HEK293 (cell line): Measurements from ENCODE around the gene CCNYL1.
"Not testable (repeated sequence)": the region's sequence is repeated elsewhere in the genome, so short reads cannot be mapped to it uniquely, and the experiment has no call there.

ENCODE experiments used
- SP3 ChIP-seq: fragments of 450-650 bp; formaldehyde crosslinking; IDR thresholded peaks from 2 replicates; pipeline ENCODE4 v1.5.1; 2016; ENCODE audit warnings: missing biosample characterization, missing genetic modification characterization
- TCF7L2 ChIP-seq: IDR thresholded peaks from 2 replicates; pipeline ENCODE4 v1.6.1; 2011; ENCODE audit warnings: low read depth, mild to moderate bottlenecking, inconsistent platforms, low read length, moderate library complexity, borderline replicate concordance
- ZNF239 ChIP-seq: fragments of 450-650 bp; formaldehyde crosslinking; IDR thresholded peaks from 2 replicates; pipeline ENCODE4 v1.5.1; 2016; ENCODE audit warnings: missing biosample characterization, missing genetic modification characterization
- ZNF302 ChIP-seq: fragments of 450-650 bp; formaldehyde crosslinking; IDR thresholded peaks from 2 replicates; pipeline ENCODE4 v1.5.1; 2016; ENCODE audit warnings: missing biosample characterization, missing genetic modification characterization, low read depth
- ZNF629 ChIP-seq: fragments of 450-650 bp; formaldehyde crosslinking; IDR thresholded peaks from 2 replicates; pipeline ENCODE4 v1.5.1; 2017; ENCODE audit warnings: missing biosample characterization, missing genetic modification characterization
- ZNF664 ChIP-seq: fragments of 450-650 bp; formaldehyde crosslinking; IDR thresholded peaks from 2 replicates; pipeline ENCODE4 v1.5.1; 2016; ENCODE audit warnings: missing biosample characterization, missing genetic modification characterization
- TF ChIP-seq, protein P1 (sequence below): fragments of 450-650 bp; formaldehyde crosslinking; IDR thresholded peaks from 2 replicates; pipeline ENCODE4 v1.5.1; 2016; ENCODE audit warnings: missing biosample characterization, missing genetic modification characterization
- TF ChIP-seq, protein P2 (sequence below): fragments of 450-650 bp; formaldehyde crosslinking; IDR thresholded peaks from 2 replicates; pipeline ENCODE4 v1.5.1; 2016; ENCODE audit warnings: missing biosample characterization, missing genetic modification characterization
- TF ChIP-seq, protein P3 (sequence below): fragments of 450-650 bp; formaldehyde crosslinking; IDR thresholded peaks from 2 replicates; pipeline ENCODE4 v1.5.1; 2016; ENCODE audit warnings: missing biosample characterization, missing genetic modification characterization
- TF ChIP-seq, protein P4 (sequence below): sonication (generic); formaldehyde crosslinking; IDR thresholded peaks from 2 replicates; pipeline ENCODE4 v1.8.1; 2022; ENCODE audit warnings: mild to moderate bottlenecking, moderate library complexity, missing genetic modification reagents

DNA sequence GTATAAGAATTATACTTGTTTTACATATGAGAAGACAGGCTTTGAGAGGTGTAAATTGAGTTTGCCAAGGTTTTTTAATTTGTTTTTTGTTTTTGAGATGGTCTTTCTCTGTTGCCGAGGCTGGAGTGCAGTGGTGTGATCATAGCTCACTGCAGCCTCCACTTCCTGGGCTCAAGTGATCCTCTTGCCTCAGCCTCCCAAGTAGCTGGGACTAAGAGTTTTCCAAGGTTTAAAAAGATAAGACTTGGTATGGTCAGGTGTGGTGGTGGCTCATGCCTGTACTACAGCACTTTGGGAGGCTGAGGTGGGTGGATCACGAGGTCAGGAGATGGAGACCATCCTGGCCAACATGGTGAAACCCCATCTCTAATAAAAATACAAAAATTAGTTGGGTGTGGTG lies 8.2 kb downstream of the CCNYL1 start:
- TF ChIP-seq ZNF629 (tag by site-specific recombination); ZNF239; TCF7L2; ZNF302 (tag by site-specific recombination); SP3; ZNF664 (tag by site-specific recombination): not testable (repeated sequence)
- TF ChIP-seq, protein P1, sequence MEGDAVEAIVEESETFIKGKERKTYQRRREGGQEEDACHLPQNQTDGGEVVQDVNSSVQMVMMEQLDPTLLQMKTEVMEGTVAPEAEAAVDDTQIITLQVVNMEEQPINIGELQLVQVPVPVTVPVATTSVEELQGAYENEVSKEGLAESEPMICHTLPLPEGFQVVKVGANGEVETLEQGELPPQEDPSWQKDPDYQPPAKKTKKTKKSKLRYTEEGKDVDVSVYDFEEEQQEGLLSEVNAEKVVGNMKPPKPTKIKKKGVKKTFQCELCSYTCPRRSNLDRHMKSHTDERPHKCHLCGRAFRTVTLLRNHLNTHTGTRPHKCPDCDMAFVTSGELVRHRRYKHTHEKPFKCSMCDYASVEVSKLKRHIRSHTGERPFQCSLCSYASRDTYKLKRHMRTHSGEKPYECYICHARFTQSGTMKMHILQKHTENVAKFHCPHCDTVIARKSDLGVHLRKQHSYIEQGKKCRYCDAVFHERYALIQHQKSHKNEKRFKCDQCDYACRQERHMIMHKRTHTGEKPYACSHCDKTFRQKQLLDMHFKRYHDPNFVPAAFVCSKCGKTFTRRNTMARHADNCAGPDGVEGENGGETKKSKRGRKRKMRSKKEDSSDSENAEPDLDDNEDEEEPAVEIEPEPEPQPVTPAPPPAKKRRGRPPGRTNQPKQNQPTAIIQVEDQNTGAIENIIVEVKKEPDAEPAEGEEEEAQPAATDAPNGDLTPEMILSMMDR (tag by site-specific recombination) = not testable (repeated sequence)
- TF ChIP-seq, protein P2, sequence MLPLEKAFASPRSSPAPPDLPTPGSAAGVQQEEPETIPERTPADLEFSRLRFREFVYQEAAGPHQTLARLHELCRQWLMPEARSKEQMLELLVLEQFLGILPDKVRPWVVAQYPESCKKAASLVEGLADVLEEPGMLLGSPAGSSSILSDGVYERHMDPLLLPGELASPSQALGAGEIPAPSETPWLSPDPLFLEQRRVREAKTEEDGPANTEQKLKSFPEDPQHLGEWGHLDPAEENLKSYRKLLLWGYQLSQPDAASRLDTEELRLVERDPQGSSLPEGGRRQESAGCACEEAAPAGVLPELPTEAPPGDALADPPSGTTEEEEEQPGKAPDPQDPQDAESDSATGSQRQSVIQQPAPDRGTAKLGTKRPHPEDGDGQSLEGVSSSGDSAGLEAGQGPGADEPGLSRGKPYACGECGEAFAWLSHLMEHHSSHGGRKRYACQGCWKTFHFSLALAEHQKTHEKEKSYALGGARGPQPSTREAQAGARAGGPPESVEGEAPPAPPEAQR = not testable (repeated sequence)
- TF ChIP-seq, protein P3, sequence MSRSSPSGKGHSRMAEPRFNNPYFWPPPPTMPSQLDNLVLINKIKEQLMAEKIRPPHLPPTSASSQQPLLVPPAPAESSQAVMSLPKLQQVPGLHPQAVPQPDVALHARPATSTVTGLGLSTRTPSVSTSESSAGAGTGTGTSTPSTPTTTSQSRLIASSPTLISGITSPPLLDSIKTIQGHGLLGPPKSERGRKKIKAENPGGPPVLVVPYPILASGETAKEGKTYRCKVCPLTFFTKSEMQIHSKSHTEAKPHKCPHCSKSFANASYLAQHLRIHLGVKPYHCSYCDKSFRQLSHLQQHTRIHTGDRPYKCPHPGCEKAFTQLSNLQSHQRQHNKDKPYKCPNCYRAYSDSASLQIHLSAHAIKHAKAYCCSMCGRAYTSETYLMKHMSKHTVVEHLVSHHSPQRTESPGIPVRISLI = not testable (repeated sequence)
- TF ChIP-seq, protein P4, sequence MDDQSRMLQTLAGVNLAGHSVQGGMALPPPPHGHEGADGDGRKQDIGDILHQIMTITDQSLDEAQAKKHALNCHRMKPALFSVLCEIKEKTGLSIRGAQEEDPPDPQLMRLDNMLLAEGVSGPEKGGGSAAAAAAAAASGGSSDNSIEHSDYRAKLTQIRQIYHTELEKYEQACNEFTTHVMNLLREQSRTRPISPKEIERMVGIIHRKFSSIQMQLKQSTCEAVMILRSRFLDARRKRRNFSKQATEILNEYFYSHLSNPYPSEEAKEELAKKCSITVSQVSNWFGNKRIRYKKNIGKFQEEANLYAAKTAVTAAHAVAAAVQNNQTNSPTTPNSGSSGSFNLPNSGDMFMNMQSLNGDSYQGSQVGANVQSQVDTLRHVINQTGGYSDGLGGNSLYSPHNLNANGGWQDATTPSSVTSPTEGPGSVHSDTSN (CRISPR knock-in tag) = not testable (repeated sequence)
